Endothelial cell of umbilical vein (primary cell): ENCODE data around the gene FAM209A. TPM values are rescaled to one million over a fixed set of nuclear protein-coding genes. Genes with fewer than 3 reads are reported as not detected.

Experiments
- BruUV-seq: library from RNA; stranded (reverse); fragments of 400-500 nt; replicated peaks from 2 replicates; lab custom pipeline; 2021; lab: Mats Ljungman, UMichigan
- CTCF ChIA-PET: fragments of 300-600, 350-600 bp; sonication (Branson Sonifier 250); formaldehyde crosslinking; loops from one replicate; lab custom pipeline; 2021; ENCODE audit warnings: antibody characterized with exemption, inconsistent platforms; lab: Charles Lee
- POLR2A ChIA-PET: fragments of 300-600, 350-600 bp; sonication (Branson Sonifier 250); formaldehyde crosslinking; loops from one replicate; lab custom pipeline; 2021; ENCODE audit warnings: antibody characterized with exemption, inconsistent platforms; lab: Charles Lee
- DNase-seq: peaks from one replicate; pipeline ENCODE4 v3.0.0-alpha.2; 2011; ENCODE audit warnings: low read depth, low spot score
- FAIRE-seq: peaks from 2 replicates; lab custom pipeline; 2011; peaks lifted over from hg19 to GRCh38; lab: Jason Lieb, UNC
- H2AFZ ChIP-seq: 2 replicates; pipeline ENCODE4 v1.6.0; 2012; ENCODE audit warnings: low read depth, low read length, control low read depth, inconsistent platforms
- H3K27ac ChIP-seq: 2 replicates; pipeline ENCODE4 v1.5.1; 2011; ENCODE audit warnings: low read depth, mild to moderate bottlenecking, control low read depth, low read length, moderate library complexity; ENCODE audit not compliant: insufficient read depth
- H3K27me3 ChIP-seq, 2 experiments: 2 replicates each; pipeline versions ENCODE4 v1.6.0 to v1.6.1; 2011; ENCODE audit warnings: low read length in 2 of 2, mixed read lengths in 1 of 2; ENCODE audit not compliant: control insufficient read depth in 2 of 2, insufficient read depth in 2 of 2
- H3K36me3 ChIP-seq, 2 experiments: 2 replicates in 1 of 2; 3 replicates in 1 of 2; pipeline ENCODE4 v1.5.1; 2011; ENCODE audit warnings: low read length in 2 of 2, mild to moderate bottlenecking in 1 of 2, moderate library complexity in 1 of 2; ENCODE audit not compliant: control insufficient read depth in 2 of 2, insufficient read depth in 2 of 2; ENCODE audit errors: extremely low read depth in 1 of 2
- H3K4me1 ChIP-seq: 3 replicates; pipeline ENCODE4 v1.5.1; 2011; ENCODE audit warnings: mild to moderate bottlenecking, low read length; ENCODE audit not compliant: control insufficient read depth, insufficient read depth; ENCODE audit errors: extremely low read depth
- H3K4me2 ChIP-seq: 2 replicates; pipeline ENCODE4 v1.6.1; 2011; ENCODE audit warnings: low read length, control low read depth, mixed read lengths; ENCODE audit not compliant: insufficient read depth
- H3K4me3 ChIP-seq, 3 experiments: fragments of 200-600 bp in 1 of 3; sonication (generic), shearing (Covaris generic) in 1 of 3; replicated peaks in 1 of 3; 2 replicates each; pipeline ENCODE4 v1.5.1; 2011 to 2016; ENCODE audit warnings: control low read depth in 3 of 3, low read length in 3 of 3, mild to moderate bottlenecking in 2 of 3, inconsistent platforms in 1 of 3, low read depth in 1 of 3, moderate library complexity in 1 of 3; ENCODE audit not compliant: insufficient read depth in 1 of 3
- H3K79me2 ChIP-seq: 2 replicates; pipeline ENCODE4 v1.6.0; 2012; ENCODE audit warnings: low read length, inconsistent platforms; ENCODE audit not compliant: control insufficient read depth, insufficient read depth
- H3K9ac ChIP-seq: replicated peaks from 2 replicates; pipeline ENCODE3; 2011; ENCODE audit warnings: low read length, control low read depth; ENCODE audit not compliant: insufficient read depth; ENCODE audit errors: extremely low read depth
- H3K9me1 ChIP-seq: replicated peaks from 3 replicates; pipeline ENCODE4 v1.6.0; 2011; ENCODE audit warnings: mild to moderate bottlenecking, low read length; ENCODE audit not compliant: control insufficient read depth, insufficient read depth; ENCODE audit errors: extremely low read depth
- H3K9me3 ChIP-seq: replicated peaks from 2 replicates; pipeline ENCODE4 v1.5.1; 2012; ENCODE audit warnings: low read length, inconsistent platforms; ENCODE audit not compliant: control insufficient read depth, insufficient read depth
- H4K20me1 ChIP-seq: replicated peaks from 2 replicates; pipeline ENCODE3; 2011; ENCODE audit warnings: mild to moderate bottlenecking, low read length; ENCODE audit not compliant: control insufficient read depth, insufficient read depth; ENCODE audit errors: extremely low read depth
- EZH2 ChIP-seq: IDR thresholded peaks from 2 replicates; pipeline ENCODE4 v1.6.1; 2012; ENCODE audit warnings: borderline replicate concordance, low read depth, mild to moderate bottlenecking, moderate library complexity, low read length, inconsistent platforms; ENCODE audit not compliant: severe bottlenecking
- FOS ChIP-seq: IDR thresholded peaks from 2 replicates; pipeline ENCODE4 v1.6.1; 2011; ENCODE audit warnings: mild to moderate bottlenecking, low read length, moderate library complexity, borderline replicate concordance; ENCODE audit not compliant: insufficient read depth
- GATA2 ChIP-seq: IDR thresholded peaks from 2 replicates; pipeline ENCODE4 v1.7.0; 2011; ENCODE audit warnings: low read depth, mild to moderate bottlenecking, moderate library complexity, mixed read lengths, low read length; ENCODE audit not compliant: insufficient read length, insufficient read depth
- JUN ChIP-seq: IDR thresholded peaks from 2 replicates; pipeline ENCODE4 v1.6.1; 2011; ENCODE audit warnings: borderline replicate concordance, low read depth; ENCODE audit not compliant: insufficient read length, insufficient read depth
- MYC ChIP-seq: IDR thresholded peaks from one replicate; pipeline ENCODE4 v1.6.1; 2011; ENCODE audit warnings: mild to moderate bottlenecking, low read depth, low read length
- POLR2A ChIP-seq: IDR thresholded peaks from 2 replicates; pipeline ENCODE4 v1.6.1; 2012; ENCODE audit warnings: low read depth, mild to moderate bottlenecking, control low read depth, low read length
- POLR2AphosphoS5 ChIP-seq: IDR thresholded peaks from 2 replicates; pipeline ENCODE4 v1.6.1; 2012; ENCODE audit warnings: low read depth, mild to moderate bottlenecking, control low read depth, low read length, moderate library complexity; ENCODE audit not compliant: insufficient read depth
- dilution Hi-C: fragments of 300-500 bp; cut with MboI; formaldehyde crosslinking; loops from one replicate; pipeline ENCODE4 v1.15.0; 2019; ENCODE audit warnings: low sequenced_read_pairs; ENCODE audit not compliant: extremely low pct_ligation_motif_present
- intact Hi-C: fragments of 100-400 bp; cut with micrococcal nuclease; formaldehyde crosslinking; loops from one replicate; pipeline ENCODE4 v1.10.0; 2022
- polyA plus RNA-seq, 4 experiments: library from polyadenylated mRNA; depleted of rRNA in 3 of 4; stranded (reverse) in 3 of 4; unstranded in 1 of 4; fragments of >200 nt; gene quantifications; 2 replicates each; pipeline versions ENCODE4 v1.2.1 to v1.2.3, GENCODE V29; 2011 to 2012; ENCODE audit warnings: missing spikeins in 1 of 4
- total RNA-seq: library from RNA; stranded (reverse); gene quantifications from 2 replicates; pipeline ENCODE4 v1.2.3, GENCODE V29; 2021
- TF ChIP-seq, protein P1 (sequence below), 2 donors: IDR thresholded peaks; 1 replicate in 1 of 2; 2 replicates in 1 of 2; pipeline ENCODE4 v1.5.1; 2011; ENCODE audit warnings: low read length in 2 of 2, mild to moderate bottlenecking in 2 of 2, moderate library complexity in 2 of 2, control low read depth in 1 of 2, inconsistent platforms in 1 of 2, low read depth in 1 of 2; ENCODE audit not compliant: insufficient read depth in 1 of 2; ENCODE audit errors: extremely low read depth in 1 of 2
- TF ChIP-seq, protein P2 (sequence below): IDR thresholded peaks from 2 replicates; pipeline ENCODE4 v1.6.1; 2011; ENCODE audit not compliant: insufficient read depth, insufficient read length

The FAM209A gene
- total and polyA plus RNA-seq, 2 donors (not counting 3 experiments of a cell fraction or from before 2014, with no cell fraction given), result 0.37 to 0.49 TPM

- peaks cover 6 to 18% of the 10 kb centered on the region in 2 experiments for H3K36me3 ChIP-seq
- dilution Hi-C loops, result no loop called here
- BruUV-seq, result no TSS peak
Measured at GRCh38 chr20:56488566-56488965, 36.0 kb upstream of the FAM209A start.

More at GRCh38 chr20:56488566-56488965, 36.0 kb upstream of the FAM209A start:
- no peak for TF ChIP-seq MYC
- TF ChIP-seq, protein P1, sequence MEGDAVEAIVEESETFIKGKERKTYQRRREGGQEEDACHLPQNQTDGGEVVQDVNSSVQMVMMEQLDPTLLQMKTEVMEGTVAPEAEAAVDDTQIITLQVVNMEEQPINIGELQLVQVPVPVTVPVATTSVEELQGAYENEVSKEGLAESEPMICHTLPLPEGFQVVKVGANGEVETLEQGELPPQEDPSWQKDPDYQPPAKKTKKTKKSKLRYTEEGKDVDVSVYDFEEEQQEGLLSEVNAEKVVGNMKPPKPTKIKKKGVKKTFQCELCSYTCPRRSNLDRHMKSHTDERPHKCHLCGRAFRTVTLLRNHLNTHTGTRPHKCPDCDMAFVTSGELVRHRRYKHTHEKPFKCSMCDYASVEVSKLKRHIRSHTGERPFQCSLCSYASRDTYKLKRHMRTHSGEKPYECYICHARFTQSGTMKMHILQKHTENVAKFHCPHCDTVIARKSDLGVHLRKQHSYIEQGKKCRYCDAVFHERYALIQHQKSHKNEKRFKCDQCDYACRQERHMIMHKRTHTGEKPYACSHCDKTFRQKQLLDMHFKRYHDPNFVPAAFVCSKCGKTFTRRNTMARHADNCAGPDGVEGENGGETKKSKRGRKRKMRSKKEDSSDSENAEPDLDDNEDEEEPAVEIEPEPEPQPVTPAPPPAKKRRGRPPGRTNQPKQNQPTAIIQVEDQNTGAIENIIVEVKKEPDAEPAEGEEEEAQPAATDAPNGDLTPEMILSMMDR (IDR thresholded peaks at IDR 0.05; ENCODE audit: extremely low read depth in 1 of 2, insufficient read depth in 1 of 2, low read depth in 1 of 2, low read length in 2 of 2), result no peak
- TF ChIP-seq JUN, result no peak
- TF ChIP-seq POLR2AphosphoS5, result no peak
- TF ChIP-seq EZH2, result no peak
- no peak for TF ChIP-seq FOS
- TF ChIP-seq, protein P2, sequence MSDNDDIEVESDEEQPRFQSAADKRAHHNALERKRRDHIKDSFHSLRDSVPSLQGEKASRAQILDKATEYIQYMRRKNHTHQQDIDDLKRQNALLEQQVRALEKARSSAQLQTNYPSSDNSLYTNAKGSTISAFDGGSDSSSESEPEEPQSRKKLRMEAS, result no peak
- no peak for TF ChIP-seq POLR2A
- no peak for TF ChIP-seq GATA2
- no peaks in the 10 kb centered on the region for H3K9me1 ChIP-seq
- no peak for DNase-seq
- H3K9ac ChIP-seq, result no peak overlapping the region
- ChIA-PET CTCF (no interaction called here), POLR2A (no interaction called here)
- H3K27ac ChIP-seq, result no peak overlapping the region
- no peak for FAIRE-seq
- H2AFZ ChIP-seq, result no peak overlapping the region
- H3K4me3 ChIP-seq, result no peak overlapping the region
- no peaks in the 10 kb centered on the region for H3K9me3 ChIP-seq
- H3K27me3 ChIP-seq, result no peaks in the 10 kb centered on the region
- no peaks in the 10 kb centered on the region for H4K20me1 ChIP-seq
- no peak overlapping the region for H3K4me2 ChIP-seq
- no peaks in the 10 kb centered on the region for H3K4me1 ChIP-seq
- intact Hi-C loops, result no loop called here
- H3K79me2 ChIP-seq, result peaks cover 2% of the 10 kb centered on the region
